Prostate gland (tissue), 2 donors: ENCODE measurements around the gene ZNF385B.

Source experiments
- POLR2A ChIP-seq: fragments of 450-650 bp; IDR thresholded peaks from one replicate; pipeline ENCODE4 v1.6.1; 2016; ENCODE audit warnings: antibody characterized with exemption, mild to moderate bottlenecking
- TF ChIP-seq, protein P1 (sequence below), 4 experiments: fragments of 200-600 bp in 2 of 4; fragments of 450-650 bp in 2 of 4; sonication (generic) in 2 of 4; IDR thresholded peaks; 1 replicate in 3 of 4; 2 replicates in 1 of 4; pipeline ENCODE4 v1.5.1; 2016 to 2019; ENCODE audit warnings: antibody characterized with exemption in 4 of 4, mild to moderate bottlenecking in 2 of 4, moderate library complexity in 2 of 4

DNA sequence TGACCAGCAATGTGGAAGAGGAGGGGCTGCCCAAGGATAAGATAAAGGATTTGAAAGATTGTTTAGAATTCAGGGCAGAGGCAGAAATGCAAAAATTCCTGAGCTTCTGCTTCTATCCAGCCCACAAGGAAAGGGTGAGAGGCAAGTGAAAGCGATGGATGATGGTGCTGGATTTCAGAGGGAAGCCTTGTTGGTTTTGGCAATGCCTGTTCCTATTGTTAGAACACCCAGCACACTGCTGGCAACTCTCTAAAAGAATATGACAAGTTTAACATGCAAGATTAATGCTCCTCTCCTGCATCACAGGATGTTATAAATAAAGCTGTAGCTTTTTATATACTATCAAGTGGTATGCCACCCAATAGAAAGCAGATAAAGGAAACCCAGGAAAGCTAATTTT lies 92.6 kb downstream of the ZNF385B start:
- TF ChIP-seq, protein P1, sequence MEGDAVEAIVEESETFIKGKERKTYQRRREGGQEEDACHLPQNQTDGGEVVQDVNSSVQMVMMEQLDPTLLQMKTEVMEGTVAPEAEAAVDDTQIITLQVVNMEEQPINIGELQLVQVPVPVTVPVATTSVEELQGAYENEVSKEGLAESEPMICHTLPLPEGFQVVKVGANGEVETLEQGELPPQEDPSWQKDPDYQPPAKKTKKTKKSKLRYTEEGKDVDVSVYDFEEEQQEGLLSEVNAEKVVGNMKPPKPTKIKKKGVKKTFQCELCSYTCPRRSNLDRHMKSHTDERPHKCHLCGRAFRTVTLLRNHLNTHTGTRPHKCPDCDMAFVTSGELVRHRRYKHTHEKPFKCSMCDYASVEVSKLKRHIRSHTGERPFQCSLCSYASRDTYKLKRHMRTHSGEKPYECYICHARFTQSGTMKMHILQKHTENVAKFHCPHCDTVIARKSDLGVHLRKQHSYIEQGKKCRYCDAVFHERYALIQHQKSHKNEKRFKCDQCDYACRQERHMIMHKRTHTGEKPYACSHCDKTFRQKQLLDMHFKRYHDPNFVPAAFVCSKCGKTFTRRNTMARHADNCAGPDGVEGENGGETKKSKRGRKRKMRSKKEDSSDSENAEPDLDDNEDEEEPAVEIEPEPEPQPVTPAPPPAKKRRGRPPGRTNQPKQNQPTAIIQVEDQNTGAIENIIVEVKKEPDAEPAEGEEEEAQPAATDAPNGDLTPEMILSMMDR (IDR thresholded peaks at IDR 0.05), result no peak
- TF ChIP-seq POLR2A, result no peak
